Nephron progenitor cell (in vitro differentiated cells): ENCODE data around the gene ALOXE3.

Source experiments
- DNase-seq: peaks from one replicate; pipeline ENCODE4 v3.0.0; 2021
- H3K27ac Mint-ChIP-seq: 2 replicates; pipeline ENCODE4 v1.8.0; 2021; ENCODE audit warnings: mild to moderate bottlenecking, moderate library complexity, mixed read lengths
- H3K27me3 Mint-ChIP-seq: 2 replicates; pipeline ENCODE4 v1.8.0; 2021; ENCODE audit warnings: mild to moderate bottlenecking, low read depth, mixed read lengths; ENCODE audit not compliant: poor library complexity
- H3K36me3 Mint-ChIP-seq: 2 replicates; pipeline ENCODE4 v1.8.0; 2021; ENCODE audit warnings: low read depth, mixed read lengths
- H3K4me1 Mint-ChIP-seq: 2 replicates; pipeline ENCODE4 v1.8.0; 2021; ENCODE audit warnings: mixed read lengths
- H3K4me3 Mint-ChIP-seq: 2 replicates; pipeline ENCODE4 v1.8.0; 2021; ENCODE audit warnings: mild to moderate bottlenecking, moderate library complexity, mixed read lengths
- H3K9me3 Mint-ChIP-seq: 2 replicates; pipeline ENCODE4 v1.8.0; 2021; ENCODE audit warnings: mild to moderate bottlenecking, moderate library complexity, mixed read lengths
- CTCF ChIP-seq: fragments of 200-600 bp; sonication (generic); IDR thresholded peaks from 2 replicates; pipeline ENCODE4 v1.5.0; 2021; ENCODE audit warnings: antibody characterized with exemption

ALOXE3 gene

GRCh38 chr17:8148560-8148959 is 30.2 kb upstream of the ALOXE3 start:
- no peak overlapping the region for H3K27ac Mint-ChIP-seq
- no peak overlapping the region for H3K4me3 Mint-ChIP-seq
- no peak for TF ChIP-seq CTCF
- H3K36me3 Mint-ChIP-seq, result peaks cover 35% of the 10 kb centered on the region
- peaks cover 12% of the 10 kb centered on the region for H3K4me1 Mint-ChIP-seq
- no peak for DNase-seq
- H3K27me3 Mint-ChIP-seq, result peaks cover 2% of the 10 kb centered on the region
- H3K9me3 Mint-ChIP-seq, result no peaks in the 10 kb centered on the region

GRCh38 chr17:8147805-8148404 is 29.6 kb upstream of the ALOXE3 start:
- H3K4me3 Mint-ChIP-seq, result no peak overlapping the region
- no peak for DNase-seq
- no peak overlapping the region for H3K27ac Mint-ChIP-seq
- H3K36me3 Mint-ChIP-seq, result peaks cover 35% of the 10 kb centered on the region
- H3K9me3 Mint-ChIP-seq, result no peaks in the 10 kb centered on the region
- H3K27me3 Mint-ChIP-seq, result peaks cover 2% of the 10 kb centered on the region
- TF ChIP-seq CTCF, result no peak
- H3K4me1 Mint-ChIP-seq, result peaks cover 12% of the 10 kb centered on the region

- no peak for DNase-seq
- no peak for TF ChIP-seq CTCF
- Mint-ChIP-seq H3K27me3 (peaks cover 2% of the 10 kb centered on the region), H3K4me3 (no peak overlapping the region), H3K9me3 (no peaks in the 10 kb centered on the region), H3K27ac (no peak overlapping the region), H3K4me1 (peaks cover 12% of the 10 kb centered on the region), H3K36me3 (peaks cover 35% of the 10 kb centered on the region)
These were observed 29.0 kb upstream of the ALOXE3 start for GRCh38 chr17:8147141-8147804.

- no peak for TF ChIP-seq CTCF
- Mint-ChIP-seq H3K4me1 (peaks cover 8% of the 10 kb centered on the region), H3K36me3 (peaks cover 38% of the 10 kb centered on the region), H3K27me3 (peaks cover 2% of the 10 kb centered on the region), H3K27ac (no peak overlapping the region), H3K9me3 (no peaks in the 10 kb centered on the region), H3K4me3 (no peak overlapping the region)
- DNase-seq, result no peak
These were observed 28.2 kb upstream of the ALOXE3 start for GRCh38 chr17:8146381-8147140.

- H3K4me1 Mint-ChIP-seq, result peaks cover 5% of the 10 kb centered on the region
- peaks cover 2% of the 10 kb centered on the region for H3K27me3 Mint-ChIP-seq
- peaks cover 45% of the 10 kb centered on the region for H3K36me3 Mint-ChIP-seq
- no peak for DNase-seq
- TF ChIP-seq CTCF, result no peak
- no peaks in the 10 kb centered on the region for H3K9me3 Mint-ChIP-seq
- no peak overlapping the region for H3K4me3 Mint-ChIP-seq
- H3K27ac Mint-ChIP-seq, result no peak overlapping the region
These were observed 27.5 kb upstream of the ALOXE3 start for GRCh38 chr17:8145811-8146210.
